ENCODE results near the gene LY6G6C.

LY6G6C gene

GRCh38 chr6:31721351-31722020 lies at the start of gene LY6G6C:
Gene LY6G6C, minus strand, starts transcription at chr6:31721746. Its CDS starts 67 bp downstream, at chr6:31721679.
- DNase-seq (ENCODE audit: extremely low spot score), result no peak
- ChIA-PET CTCF (no interaction called here), POLR2A (interaction anchor here (0.7 to 1.2 kb wide), 2 partner anchors 8 to 25 kb away, joined by 3 read pairs; no protein-coding TSS in a partner anchor)
- TF ChIP-seq FOXM1 (IDR thresholded peaks at IDR 0.05; ENCODE audit: borderline replicate concordance) (no peak), FOXK2 (IDR thresholded peaks at IDR 0.05) (no peak), SP1 (IDR thresholded peaks at IDR 0.05) (no peak), HDGF (IDR thresholded peaks at IDR 0.05; ENCODE audit: borderline replicate concordance) (no peak), SUZ12 (IDR thresholded peaks at IDR 0.05) (no peak), TARDBP (IDR thresholded peaks at IDR 0.05) (no peak), CTBP1 (IDR thresholded peaks at IDR 0.05; ENCODE audit: borderline replicate concordance) (no peak), ARNT (IDR thresholded peaks at IDR 0.05) (no peak), PKNOX1 (IDR thresholded peaks at IDR 0.05) (no peak), L3MBTL2 (conservative IDR thresholded peaks at IDR 0.05) (no peak)

- DNase-seq (ENCODE audit: extremely low spot score), result no peak
- ChIA-PET POLR2A (interaction anchor here (0.6 to 1.2 kb wide), 2 partner anchors 41 to 70 kb away, joined by 4 to 7 read pairs; no protein-coding TSS in a partner anchor), CTCF (interaction anchor here (0.9 to 3.1 kb wide), 4 partner anchors 20 to 172 kb away, joined by 3 to 13 read pairs (median 8); partner anchors contain the start of gene DDAH2)
- TF ChIP-seq FOXA1 (IDR thresholded peaks at IDR 0.05) (no peak), ARNT (IDR thresholded peaks at IDR 0.05) (no peak), LEF1 (IDR thresholded peaks at IDR 0.05; ENCODE audit: borderline replicate concordance) (no peak), ZNF384 (IDR thresholded peaks at IDR 0.05) (0 out of 2 replicates have a peak, but pooled peaks have one; percentile 45), BHLHE40 (IDR thresholded peaks at IDR 0.05; ENCODE audit: borderline replicate concordance) (no peak), PKNOX1 (IDR thresholded peaks at IDR 0.05) (no peak), CTBP1 (IDR thresholded peaks at IDR 0.05; ENCODE audit: borderline replicate concordance) (no peak)
These were observed 49.3 kb upstream of the LY6G6C start for GRCh38 chr6:31770860-31771259.

- DNase-seq (ENCODE audit: extremely low spot score), result peak; percentile 95
- no peak for TF ChIP-seq SUZ12 (IDR thresholded peaks at IDR 0.05)
- TF ChIP-seq PKNOX1 (IDR thresholded peaks at IDR 0.05), result peak; percentile 76
- TF ChIP-seq HDGF (IDR thresholded peaks at IDR 0.05; ENCODE audit: borderline replicate concordance), result no peak
- POLR2A ChIA-PET, result interaction anchor here (0.6 to 1.4 kb wide), 8 partner anchors 30 to 105 kb away, joined by 3 to 8 read pairs (median 5); partner anchors contain the start of genes CLIC1, GPANK1, HSPA1A and HSPA1B
- CTCF ChIA-PET, result interaction anchor here (0.5 to 3.1 kb wide), 21 partner anchors 9 to 171 kb away, joined by 3 to 19 read pairs (median 4); partner anchors contain the start of genes ABHD16A, DDAH2, LY6G5C and MSH5
These were observed 48.3 kb upstream of the LY6G6C start for GRCh38 chr6:31769684-31770371.

GRCh38 chr6:31768363-31769257 lies 47.1 kb upstream of the LY6G6C start:
- ChIA-PET CTCF (interaction anchor here (0.6 to 3.1 kb wide), 9 partner anchors 16 to 88 kb away, joined by 3 to 19 read pairs (median 7); partner anchors contain the start of genes ABHD16A, DDAH2, LY6G5C and MSH5), POLR2A (interaction anchor here (1.4 kb wide), 1 partner anchor 59 kb away, joined by 7 read pairs; the partner anchor contains the start of gene HSPA1B)
- TF ChIP-seq HDGF (IDR thresholded peaks at IDR 0.05; ENCODE audit: borderline replicate concordance), result no peak
- no peak for TF ChIP-seq BHLHE40 (IDR thresholded peaks at IDR 0.05; ENCODE audit: borderline replicate concordance)
- no peak for TF ChIP-seq L3MBTL2 (conservative IDR thresholded peaks at IDR 0.05)
- TF ChIP-seq FOXM1 (IDR thresholded peaks at IDR 0.05; ENCODE audit: borderline replicate concordance), result no peak
- no peak for TF ChIP-seq TARDBP (IDR thresholded peaks at IDR 0.05)
- TF ChIP-seq LEF1 (IDR thresholded peaks at IDR 0.05; ENCODE audit: borderline replicate concordance), result no peak
- no peak for TF ChIP-seq ELF4 (IDR thresholded peaks at IDR 0.05)
- no peak for TF ChIP-seq FOXK2 (IDR thresholded peaks at IDR 0.05)
- TF ChIP-seq SP1 (IDR thresholded peaks at IDR 0.05), result no peak
- no peak for TF ChIP-seq FOXA1 (IDR thresholded peaks at IDR 0.05)
- no peak for TF ChIP-seq ARNT (IDR thresholded peaks at IDR 0.05)
- TF ChIP-seq ZNF384 (IDR thresholded peaks at IDR 0.05), result no peak
- TF ChIP-seq PKNOX1 (IDR thresholded peaks at IDR 0.05), result no peak
- no peak for DNase-seq (ENCODE audit: extremely low spot score)

GRCh38 chr6:31767096-31767645 lies 45.6 kb upstream of the LY6G6C start:
- CTCF ChIA-PET, result no interaction called here
- TF ChIP-seq NFRKB (IDR thresholded peaks at IDR 0.05), result no peak
- TF ChIP-seq FOXM1 (IDR thresholded peaks at IDR 0.05; ENCODE audit: borderline replicate concordance), result no peak
- TF ChIP-seq SP1 (IDR thresholded peaks at IDR 0.05), result no peak
- no peak for TF ChIP-seq ELF4 (IDR thresholded peaks at IDR 0.05)
- no peak for TF ChIP-seq ARNT (IDR thresholded peaks at IDR 0.05)
- TF ChIP-seq TARDBP (IDR thresholded peaks at IDR 0.05), result no peak
- TF ChIP-seq CTBP1 (IDR thresholded peaks at IDR 0.05; ENCODE audit: borderline replicate concordance), result no peak
- no peak for TF ChIP-seq FOXK2 (IDR thresholded peaks at IDR 0.05)
- TF ChIP-seq HDGF (IDR thresholded peaks at IDR 0.05; ENCODE audit: borderline replicate concordance), result no peak
- no peak for TF ChIP-seq L3MBTL2 (conservative IDR thresholded peaks at IDR 0.05)
- TF ChIP-seq BHLHE40 (IDR thresholded peaks at IDR 0.05; ENCODE audit: borderline replicate concordance), result no peak
- no peak for TF ChIP-seq FOXA1 (IDR thresholded peaks at IDR 0.05)
- no peak for TF ChIP-seq ZNF384 (IDR thresholded peaks at IDR 0.05)
- no peak for TF ChIP-seq SUZ12 (IDR thresholded peaks at IDR 0.05)
- no peak for TF ChIP-seq LEF1 (IDR thresholded peaks at IDR 0.05; ENCODE audit: borderline replicate concordance)
- TF ChIP-seq PKNOX1 (IDR thresholded peaks at IDR 0.05), result no peak
- POLR2A ChIA-PET, result interaction anchor here (1.7 kb wide), 1 partner anchor 60 kb away, joined by 5 read pairs; the partner anchor contains the start of gene HSPA1B
- no peak for DNase-seq (ENCODE audit: extremely low spot score)

All from HEK293T (cell line).